ENCODE measurements around the gene NKX2-1.

Gene NKX2-1

GRCh38 chr14:36517242-36518030 lies 2.6 kb downstream of the NKX2-1 start:
- DNase-seq (ENCODE audit: low read depth) = no peak

- DNase-seq (ENCODE audit: low read depth) = no peak
These were observed 3.3 kb downstream of the NKX2-1 start for GRCh38 chr14:36516719-36517241.

GRCh38 chr14:36515896-36516718 lies 3.9 kb downstream of the NKX2-1 start:
- DNase-seq (ENCODE audit: low read depth) = no peak

- no peak for DNase-seq (ENCODE audit: low read depth)
These were observed 4.9 kb downstream of the NKX2-1 start for GRCh38 chr14:36515105-36515593.

- DNase-seq (ENCODE audit: low read depth) = no peak
These were observed 5.5 kb downstream of the NKX2-1 start for GRCh38 chr14:36514278-36515104.

- DNase-seq (ENCODE audit: low read depth) = no peak
These were observed 6.4 kb downstream of the NKX2-1 start for GRCh38 chr14:36513451-36514277.

- no peak for DNase-seq (ENCODE audit: low read depth)
These were observed 7.0 kb downstream of the NKX2-1 start for GRCh38 chr14:36513012-36513420.

GRCh38 chr14:36512585-36513003 lies 7.4 kb downstream of the NKX2-1 start:
- no peak for DNase-seq (ENCODE audit: low read depth)

- DNase-seq (ENCODE audit: low read depth) = no peak
These were observed 7.9 kb downstream of the NKX2-1 start for GRCh38 chr14:36511981-36512584.

GRCh38 chr14:36510874-36511273 lies 9.2 kb downstream of the NKX2-1 start:
- no peak for DNase-seq (ENCODE audit: low read depth)

GRCh38 chr14:36510078-36510799 lies 9.8 kb downstream of the NKX2-1 start:
- DNase-seq (ENCODE audit: low read depth) = no peak

- DNase-seq (ENCODE audit: low read depth) = no peak
These were observed 10.7 kb downstream of the NKX2-1 start for GRCh38 chr14:36509069-36509917.

GRCh38 chr14:36508418-36509068 lies 11.5 kb downstream of the NKX2-1 start:
- DNase-seq (ENCODE audit: low read depth) = no peak

GRCh38 chr14:36507847-36508417 lies 12.1 kb downstream of the NKX2-1 start:
- DNase-seq (ENCODE audit: low read depth) = no peak

GRCh38 chr14:36506732-36507614 lies 13.1 kb downstream of the NKX2-1 start:
- no peak for DNase-seq (ENCODE audit: low read depth)

- DNase-seq (ENCODE audit: low read depth) = no peak
These were observed 13.9 kb downstream of the NKX2-1 start for GRCh38 chr14:36505892-36506731.
